Testis (tissue), 3 donors: ENCODE measurements around the gene PLA2G4E. TPM values are rescaled to one million over a fixed set of nuclear protein-coding genes. Genes with fewer than 3 reads are reported as not detected.

Experiments used
- DNase-seq: peaks from one replicate; pipeline ENCODE4 v3.0.0-alpha.2; 2019
- H3K27ac ChIP-seq, 2 donors: fragments of 200-600 bp; sonication (generic); one replicate each; pipeline ENCODE4 v1.5.1; 2019
- H3K27me3 ChIP-seq: fragments of 200-600 bp; sonication (generic); one replicate; pipeline ENCODE4 v1.5.1; 2019
- H3K36me3 ChIP-seq: fragments of 200-600 bp; sonication (generic); one replicate; pipeline ENCODE4 v1.5.1; 2017; ENCODE audit warnings: low read depth; ENCODE audit errors: missing control alignments
- H3K4me1 ChIP-seq: fragments of 200-600 bp; sonication (generic); one replicate; pipeline ENCODE4 v1.5.1; 2019
- H3K4me3 ChIP-seq, 2 donors: fragments of 200-600 bp; sonication (generic); one replicate each; pipeline ENCODE4 v1.5.1; 2017 to 2019
- H3K9me3 ChIP-seq: fragments of 200-600 bp; sonication (generic); one replicate; pipeline ENCODE4 v1.5.1; 2017
- CTCF ChIP-seq, 3 experiments: fragments of 450-650 bp in 2 of 3; fragments of 200-600 bp in 1 of 3; sonication (generic) in 1 of 3; IDR thresholded peaks; one replicate each; pipeline ENCODE4 v1.5.1; 2016 to 2019; ENCODE audit warnings: antibody characterized with exemption in 3 of 3, mild to moderate bottlenecking in 2 of 3, moderate library complexity in 1 of 3
- POLR2A ChIP-seq: fragments of 450-650 bp; IDR thresholded peaks from one replicate; pipeline ENCODE4 v1.6.1; 2017; ENCODE audit warnings: antibody characterized with exemption, mild to moderate bottlenecking, moderate library complexity
- WGBS, 2 donors: methylation state at CpG; one replicate each; pipeline ENCODE4 v1.1.5; 2018; 5-methylcytosine and 5-hydroxymethylcytosine counted together
- intact Hi-C: fragments of 100-400 bp; cut with DNase I; formaldehyde crosslinking; loops from one replicate; pipeline ENCODE4 v1.15.1; 2023; ENCODE audit warnings: low total_unique reads
- polyA plus RNA-seq: library from polyadenylated mRNA; stranded (reverse); fragments of 350-450 nt; fragmentation: Illumina TruSeq; extraction: RNeasy Lipid Tissue Mini Kit (QIAGEN cat#74804); gene quantifications from one replicate; pipeline ENCODE4 v1.2.3, GENCODE V29; 2014; ENCODE audit warnings: low read depth, low replicate concordance; ENCODE audit not compliant: insufficient read depth
- total RNA-seq, 2 donors: library from RNA; depleted of rRNA; stranded (reverse); fragments of >200 nt; gene quantifications; one replicate each; pipeline ENCODE4 v1.2.3, GENCODE V29; 2016

Gene PLA2G4E
- total and polyA plus RNA-seq, 3 donors from 2014 or later = 0.31 to 0.71 (median 0.67) TPM

- intact Hi-C loops = no loop called here
- TF ChIP-seq CTCF (IDR thresholded peaks at IDR 0.05) (peak in 2 of 3 experiments; percentile 15 to 20), POLR2A (no peak)
- WGBS, 2 donors = 3 to 4% methylated on average over 18 to 49 of the region's 72 CpGs
Measured at GRCh38 chr15:41972253-41973242, 48.3 kb downstream of the PLA2G4E start, which contains the start of gene EHD4. Gene EHD4, minus strand, starts transcription at chr15:41972557. Its CDS starts 63 bp downstream, at chr15:41972494.

GRCh38 chr15:41971895-41972252 is 49.0 kb downstream of the PLA2G4E start:
- H3K36me3 ChIP-seq = no peaks in the 10 kb centered on the region
- H3K27ac ChIP-seq = peak overlapping the region; percentile 64 to 78
- H3K4me1 ChIP-seq = peaks cover 6% of the 10 kb centered on the region
- no peak for DNase-seq
- H3K27me3 ChIP-seq = no peaks in the 10 kb centered on the region
- H3K4me3 ChIP-seq = peak overlapping the region; percentile 80 to 90
- no peak for TF ChIP-seq CTCF (IDR thresholded peaks at IDR 0.05)
- TF ChIP-seq POLR2A = no peak
- intact Hi-C loops = no loop called here
- H3K9me3 ChIP-seq = no peaks in the 10 kb centered on the region
- WGBS, 2 donors = 0 to 1% methylated on average over 2 to 44 of the region's 46 CpGs

More at GRCh38 chr15:41972253-41973242, 48.3 kb downstream of the PLA2G4E start, which contains the start of gene EHD4:
- DNase-seq = peak; percentile 100
- no peaks in the 10 kb centered on the region for H3K9me3 ChIP-seq
- no peaks in the 10 kb centered on the region for H3K36me3 ChIP-seq
- no peaks in the 10 kb centered on the region for H3K27me3 ChIP-seq
- peaks cover 6% of the 10 kb centered on the region for H3K4me1 ChIP-seq
- H3K27ac ChIP-seq = peak within 1 kb of the TSS; percentile 64 to 78
- H3K4me3 ChIP-seq = peak within 1 kb of the TSS; percentile 80 to 90

GRCh38 chr15:41971089-41971894 is 49.5 kb downstream of the PLA2G4E start:
- peak; percentile 62 for DNase-seq
- Histone ChIP-seq H3K9me3 (no peaks in the 10 kb centered on the region), H3K27ac (peak overlapping the region; percentile 64 to 78), H3K36me3 (no peaks in the 10 kb centered on the region), H3K27me3 (no peaks in the 10 kb centered on the region), H3K4me3 (peak overlapping the region; percentile 80 to 90), H3K4me1 (peaks cover 6% of the 10 kb centered on the region)
- TF ChIP-seq POLR2A (no peak), CTCF (IDR thresholded peaks at IDR 0.05) (no peak)
- WGBS, 2 donors = 8 to 10% methylated on average over 9 to 16 of the region's 16 CpGs
- intact Hi-C loops = no loop called here

- H3K27ac ChIP-seq = no peak overlapping the region
- intact Hi-C loops = no loop called here
- H3K27me3 ChIP-seq = no peaks in the 10 kb centered on the region
- no peaks in the 10 kb centered on the region for H3K9me3 ChIP-seq
- no peaks in the 10 kb centered on the region for H3K36me3 ChIP-seq
- DNase-seq = no peak
- H3K4me1 ChIP-seq = peaks cover 6% of the 10 kb centered on the region
- no peak overlapping the region for H3K4me3 ChIP-seq
- TF ChIP-seq CTCF (IDR thresholded peaks at IDR 0.05) = no peak
- TF ChIP-seq POLR2A = no peak
- WGBS, 2 donors = 77 to 94% methylated on average over 1 of the region's 1 CpG
Measured at GRCh38 chr15:41970456-41970855, 50.4 kb downstream of the PLA2G4E start.
